Measurements from ENCODE around the gene ALG6.

The ALG6 gene

GRCh38 chr1:63367215-63368103, at the start of gene ALG6:
Gene ALG6 (plus strand): TSS chr1:63367627. CDS start chr1:63370978, 3,351 bp downstream.
- peak; percentile 68 to 93 (median 77) for DNase-seq (ENCODE audit: low read depth in 3 of 3, low spot score in 1 of 3)

DNA sequence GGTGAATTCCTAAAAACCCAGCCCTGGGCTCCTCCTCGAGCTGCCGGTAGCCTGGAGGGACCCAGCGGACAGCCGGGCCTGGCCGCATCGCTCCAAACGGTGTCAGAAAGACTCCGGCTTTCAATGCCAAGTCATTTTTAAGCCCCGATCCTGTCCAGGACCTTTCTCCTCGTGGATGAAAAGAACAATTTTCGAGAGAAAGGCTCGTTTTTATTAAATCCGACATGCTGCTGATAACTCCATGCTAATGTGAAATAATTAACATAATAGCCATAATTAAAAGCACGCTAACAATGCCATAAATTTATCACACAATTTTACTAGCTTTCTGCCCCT, 49.6 kb upstream of the ALG6 start:
- no peak for DNase-seq (ENCODE audit: low read depth in 3 of 3, low spot score in 1 of 3)

DNA sequence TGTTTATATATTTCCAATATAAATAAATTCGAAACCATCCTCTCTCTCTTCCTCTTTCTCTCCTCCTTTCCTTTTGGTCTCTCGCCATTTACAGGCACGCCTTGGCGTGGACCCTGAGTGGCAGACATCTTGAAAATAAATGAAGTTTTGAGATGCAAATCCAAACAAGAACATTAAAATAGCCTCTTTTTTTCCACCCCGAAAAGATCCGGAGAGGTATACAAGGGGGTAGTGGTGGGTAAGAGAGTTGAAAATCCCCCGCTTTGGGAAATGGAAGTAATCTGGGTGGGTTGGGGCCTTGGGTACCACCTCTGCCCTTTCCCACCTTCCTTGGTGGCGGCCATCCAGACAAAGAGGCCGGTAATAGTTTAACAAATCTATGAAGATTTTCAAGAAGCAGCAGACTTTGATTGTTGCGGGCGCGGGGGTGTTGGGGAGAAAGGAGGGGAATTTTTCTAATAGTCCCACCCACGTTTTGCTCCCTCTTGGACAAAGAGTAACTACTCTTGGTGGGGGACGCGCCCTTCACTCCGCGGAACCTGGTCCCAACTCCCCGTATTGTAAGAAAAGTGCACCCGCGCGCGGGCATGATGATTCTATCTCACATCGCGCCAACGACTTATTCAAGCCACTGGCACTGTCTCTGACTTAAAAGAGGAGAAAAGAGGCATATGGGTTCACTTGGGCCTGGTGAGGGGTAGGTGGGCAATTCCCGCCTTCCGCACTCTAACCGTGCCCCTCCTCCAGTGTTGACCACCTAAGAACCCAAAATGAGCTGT, 49.0 kb upstream of the ALG6 start:
- no peak for DNase-seq (ENCODE audit: low read depth in 3 of 3, low spot score in 1 of 3)

DNA sequence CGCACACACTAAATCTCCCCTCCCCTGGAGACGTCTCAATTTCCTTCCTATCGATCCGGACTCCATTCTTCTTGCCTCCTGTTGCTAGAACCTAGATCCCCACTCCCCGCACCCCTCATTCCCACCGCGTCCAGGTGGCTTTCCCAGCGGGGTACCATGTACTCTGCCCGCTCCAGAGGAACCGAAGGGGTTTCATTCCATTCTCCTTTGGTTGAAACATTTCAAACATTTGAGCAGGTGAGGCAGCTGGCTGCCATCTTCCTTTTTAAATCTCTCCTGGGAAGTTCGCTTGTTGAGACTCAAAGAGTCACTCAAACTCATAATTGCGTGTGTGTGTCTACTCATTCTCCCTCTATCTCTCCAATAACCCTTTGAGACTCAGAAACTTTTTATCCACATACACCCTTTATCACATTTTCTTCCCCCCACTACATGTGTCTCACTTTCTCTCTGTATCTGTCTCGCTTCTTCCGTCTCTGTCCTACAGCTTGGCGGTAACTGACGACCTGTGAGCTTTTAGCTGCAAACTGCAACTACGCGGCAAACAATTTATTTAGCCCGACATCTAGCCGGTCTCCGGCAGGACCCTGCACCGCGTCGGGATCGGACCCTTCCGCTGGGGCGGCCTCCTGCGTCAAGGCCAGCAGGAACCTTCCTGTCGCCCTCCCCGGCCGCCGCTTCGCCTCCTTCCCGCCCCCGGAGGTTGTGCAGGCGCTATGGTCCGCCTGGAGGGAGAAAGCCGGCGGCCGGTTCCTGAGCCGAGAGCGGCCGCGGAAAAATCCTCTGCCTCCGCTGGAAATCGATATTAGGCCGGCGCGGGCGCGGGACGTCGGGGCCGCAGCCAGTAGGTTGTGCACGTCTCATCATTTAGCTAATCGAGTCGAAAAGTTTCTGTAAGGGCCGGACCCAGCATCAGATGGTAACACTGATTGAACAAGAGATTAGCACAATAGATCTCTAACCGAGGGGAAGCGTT, 48.1 kb upstream of the ALG6 start:
- DNase-seq (ENCODE audit: low read depth in 3 of 3, low spot score in 1 of 3), result no peak

- DNase-seq (ENCODE audit: low read depth in 3 of 3, low spot score in 1 of 3), result no peak
These were observed 47.3 kb upstream of the ALG6 start for GRCh38 chr1:63320022-63320721.

- DNase-seq (ENCODE audit: low read depth in 3 of 3, low spot score in 1 of 3), result no peak
These were observed 46.2 kb upstream of the ALG6 start for GRCh38 chr1:63321066-63321784.

DNA sequence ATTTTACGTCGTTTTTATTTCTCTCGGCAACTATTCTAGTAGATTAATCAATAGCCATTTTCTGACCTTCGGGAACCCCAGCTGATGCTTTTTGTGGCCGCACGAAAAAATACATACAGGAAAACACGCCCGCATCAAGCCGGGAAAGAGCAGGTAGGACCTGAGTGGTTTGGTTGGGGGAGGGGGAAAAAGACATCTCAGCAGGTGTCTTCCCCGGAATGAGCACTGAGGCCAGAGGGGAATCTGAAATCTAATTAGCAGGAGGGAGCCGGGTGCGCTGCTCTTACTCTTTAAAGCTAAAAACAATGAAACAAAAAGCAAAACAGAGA, 45.7 kb upstream of the ALG6 start:
- no peak for DNase-seq (ENCODE audit: low read depth in 3 of 3, low spot score in 1 of 3)

DNA sequence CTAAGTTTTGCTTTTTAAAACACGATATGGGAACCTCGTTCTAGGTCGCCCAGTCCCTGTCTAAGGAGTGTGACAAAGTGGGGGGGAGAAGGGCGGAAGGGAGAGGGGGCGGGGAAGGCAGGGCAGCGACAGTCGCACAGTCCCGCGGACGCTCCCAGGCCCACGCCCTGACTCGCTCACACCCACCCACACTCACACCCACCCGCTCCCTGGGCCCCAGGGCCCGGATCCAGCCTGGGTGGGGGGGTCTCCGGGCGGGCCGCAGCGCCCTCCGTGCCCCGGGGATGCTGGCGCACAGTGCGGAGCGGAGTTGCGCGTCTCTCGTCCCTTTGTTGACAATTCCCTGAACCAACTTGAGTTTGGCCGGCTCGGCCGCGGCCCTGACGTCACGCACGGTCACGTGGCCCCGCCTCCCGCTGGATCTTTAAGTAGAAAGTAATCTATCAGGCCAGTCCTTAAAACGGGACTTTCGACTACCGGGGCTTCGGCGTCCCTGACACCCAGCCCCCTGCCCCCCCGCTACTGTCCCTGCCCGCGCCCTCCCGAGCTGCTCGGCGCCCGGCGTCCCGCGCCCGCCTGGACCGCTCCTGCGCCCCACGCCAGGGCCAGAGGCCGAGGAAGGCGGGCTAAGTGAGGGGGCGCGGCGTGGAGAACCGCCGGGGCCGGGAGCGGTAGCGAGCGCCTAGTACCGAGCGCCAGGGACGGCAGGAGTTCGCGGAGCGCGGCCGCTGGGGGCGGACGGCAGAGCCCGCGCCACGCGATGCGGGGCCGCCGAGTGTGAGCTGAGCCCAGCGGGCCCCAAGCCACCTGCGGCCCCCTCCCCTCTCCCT, 45.1 kb upstream of the ALG6 start, which contains the start of gene FOXD3:
Gene FOXD3 (plus strand): TSS at position 454 of the 830 bp plus-strand sequence. CDS start 492 bp downstream, outside the sequence.
- DNase-seq (ENCODE audit: low read depth in 3 of 3, low spot score in 1 of 3), result no peak

GRCh38 chr1:63322944-63323864, 44.2 kb upstream of the ALG6 start:
- DNase-seq (ENCODE audit: low read depth in 3 of 3, low spot score in 1 of 3), result peak in 1 of 3 donors; percentile 35

- DNase-seq (ENCODE audit: low read depth in 3 of 3, low spot score in 1 of 3), result no peak
These were observed 43.3 kb upstream of the ALG6 start for GRCh38 chr1:63323865-63324778.

DNA sequence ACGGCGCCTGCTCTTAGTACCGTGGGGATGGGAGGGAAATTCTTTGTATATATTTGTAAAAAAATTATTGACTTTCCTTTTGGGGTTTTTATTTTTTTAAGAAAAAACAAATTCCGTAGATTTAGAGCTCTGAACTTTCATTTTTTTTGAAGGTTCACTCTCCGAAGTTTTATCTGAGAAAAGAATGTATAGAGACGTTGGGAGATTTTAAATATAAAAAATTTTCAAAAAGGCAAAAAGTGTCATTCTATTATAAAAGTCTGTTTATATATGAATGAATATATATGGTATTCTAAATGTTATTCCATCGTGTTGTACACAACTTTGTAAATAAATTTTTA, 42.7 kb upstream of the ALG6 start:
- DNase-seq (ENCODE audit: low read depth in 3 of 3, low spot score in 1 of 3), result no peak

DNA sequence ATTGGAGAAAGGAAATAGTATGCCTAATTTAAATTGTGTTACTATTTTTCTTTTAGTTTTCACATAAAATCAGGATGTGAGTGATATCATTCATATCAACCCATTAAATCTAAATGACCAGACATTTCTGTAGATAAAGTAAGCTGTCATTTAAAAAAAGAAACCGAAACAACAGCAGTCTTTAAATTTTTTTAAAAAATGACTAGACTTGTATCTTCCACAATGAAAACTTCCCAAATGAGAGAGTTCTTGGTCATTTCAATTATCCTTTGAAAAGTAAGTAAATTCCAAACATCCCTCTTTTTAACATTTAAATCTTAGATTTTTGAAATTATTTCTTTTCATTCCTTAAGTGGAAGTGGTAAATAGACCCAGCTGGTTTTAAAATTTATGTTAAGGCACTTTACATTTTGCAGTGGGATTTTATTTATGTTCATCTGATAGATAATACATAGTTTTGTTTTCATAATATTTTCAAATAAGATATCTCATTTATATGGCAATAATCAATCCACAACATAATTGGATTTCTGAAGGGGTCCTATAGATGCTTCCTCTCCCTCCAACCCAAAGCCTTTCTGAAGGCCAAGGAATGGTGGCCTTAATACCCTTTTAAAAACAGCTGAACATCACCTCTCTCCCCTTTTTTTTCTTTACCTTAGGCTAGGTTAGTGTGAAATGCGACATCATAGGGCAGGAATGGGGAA, 42.0 kb upstream of the ALG6 start:
- DNase-seq (ENCODE audit: low read depth in 3 of 3, low spot score in 1 of 3), result no peak

- DNase-seq (ENCODE audit: low read depth in 3 of 3, low spot score in 1 of 3), result no peak
These were observed 41.3 kb upstream of the ALG6 start for GRCh38 chr1:63326106-63326472.

DNA sequence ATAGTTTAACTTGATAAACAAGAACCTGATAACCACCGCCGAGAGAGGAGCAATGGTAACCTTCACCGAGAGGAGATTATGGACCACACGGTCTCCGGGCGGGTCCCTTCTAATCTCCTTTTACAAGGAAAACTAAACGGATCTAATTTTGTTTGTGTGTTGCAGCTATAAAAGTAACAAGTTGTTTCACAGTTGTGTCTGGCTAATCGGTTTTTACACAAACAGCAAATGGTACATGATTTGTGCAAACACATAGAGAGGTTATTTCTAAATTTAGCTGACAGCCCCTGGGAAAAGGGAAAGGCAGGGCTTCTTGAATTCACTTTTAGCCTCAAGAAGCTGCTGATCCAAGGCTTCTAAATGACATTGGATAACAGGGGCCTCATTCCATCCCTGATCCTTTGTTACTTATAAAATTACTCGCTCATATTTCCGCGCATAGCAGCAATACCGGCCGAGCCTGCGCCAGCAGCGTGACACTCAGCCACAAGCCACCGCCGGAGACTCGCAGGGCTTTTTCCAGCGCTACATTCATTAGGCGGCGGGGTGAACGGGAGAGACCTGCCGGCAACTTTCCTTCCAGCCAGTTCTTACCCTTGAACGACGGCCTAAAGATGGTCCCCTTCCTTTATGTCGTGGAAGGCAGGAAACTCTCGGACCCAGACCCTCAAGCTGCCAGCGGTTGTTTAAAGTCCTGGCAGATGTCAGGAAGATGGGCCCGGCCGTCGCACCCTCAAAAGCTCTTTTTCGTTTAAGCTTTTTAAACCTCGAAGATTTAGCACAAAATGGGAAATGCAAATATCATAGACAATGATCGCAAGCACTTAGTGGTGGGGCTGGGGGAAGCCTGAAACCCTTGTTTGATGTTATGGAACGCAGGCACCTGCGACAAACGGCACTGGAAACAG, 40.7 kb upstream of the ALG6 start:
- no peak for DNase-seq (ENCODE audit: low read depth in 3 of 3, low spot score in 1 of 3)

DNA sequence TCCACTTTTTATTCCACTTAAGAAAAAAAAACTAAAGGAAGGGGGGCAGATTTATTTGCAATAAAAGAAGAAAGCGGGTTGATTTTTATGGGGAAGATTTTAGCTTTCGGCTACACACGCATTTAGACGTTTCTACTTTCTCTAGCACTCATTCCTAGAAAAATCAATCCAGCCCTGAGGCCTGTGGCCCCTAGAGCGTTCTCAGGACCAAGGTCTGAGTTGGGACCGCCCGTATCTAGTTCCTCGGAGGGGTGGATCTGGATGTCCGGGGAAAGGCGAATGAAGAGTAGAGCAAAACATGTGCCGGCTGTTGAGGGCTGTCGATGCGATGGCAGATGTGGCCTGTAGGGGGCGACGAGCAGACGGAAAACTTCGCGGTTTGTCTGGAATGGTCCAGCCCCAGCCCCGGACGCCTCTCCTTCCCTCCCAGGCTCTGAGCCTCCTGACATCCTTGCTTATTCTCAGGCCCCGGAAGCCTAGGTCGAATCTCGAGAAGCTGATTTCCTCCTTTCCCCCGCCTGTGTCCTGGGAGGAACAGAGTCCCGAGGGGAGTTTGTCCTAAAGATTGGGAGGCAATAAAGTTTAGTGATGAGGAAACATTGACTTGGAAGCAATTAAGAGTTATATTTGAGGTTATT, 39.9 kb upstream of the ALG6 start:
- no peak for DNase-seq (ENCODE audit: low read depth in 3 of 3, low spot score in 1 of 3)
